Activated B cell treated with CpG ODN at 0.5 μM for 24 hours (primary cell): ENCODE measurements around the gene CDC14A. TPM values are rescaled to one million over a fixed set of nuclear protein-coding genes. Genes with fewer than 3 reads are reported as not detected.

Experiments
- ATAC-seq: fragments of 200-7000 bp; cut with Tn5 transposase; one replicate; pipeline ENCODE4 v1.10.0; 2021; ENCODE audit warnings: low read depth, mild to moderate bottlenecking, moderate library complexity
- CTCF ChIA-PET: fragments of 350-600 bp; sonication (Branson Sonifier 250); formaldehyde crosslinking; loops from one replicate; lab custom pipeline; 2021; ENCODE audit warnings: antibody characterized with exemption; lab: Charles Lee
- POLR2A ChIA-PET: fragments of 350-600 bp; sonication (Branson Sonifier 250); formaldehyde crosslinking; loops from one replicate; lab custom pipeline; 2021; ENCODE audit warnings: antibody characterized with exemption; lab: Charles Lee
- DNase-seq: peaks from one replicate; pipeline ENCODE4 v3.0.0; 2022
- H3K27ac Mint-ChIP-seq: one replicate; pipeline ENCODE4 v1.8.0; 2020; ENCODE audit warnings: mixed read lengths
- H3K27me3 Mint-ChIP-seq: one replicate; pipeline ENCODE4 v1.8.0; 2021; ENCODE audit warnings: mixed read lengths
- H3K36me3 Mint-ChIP-seq: one replicate; pipeline ENCODE4 v1.8.0; 2021; ENCODE audit warnings: low read depth, mixed read lengths
- H3K4me1 Mint-ChIP-seq: one replicate; pipeline ENCODE4 v1.8.0; 2021; ENCODE audit warnings: mixed read lengths
- H3K4me3 Mint-ChIP-seq: one replicate; pipeline ENCODE4 v1.8.0; 2020; ENCODE audit warnings: mild to moderate bottlenecking, mixed read lengths
- H3K9me3 Mint-ChIP-seq: one replicate; pipeline ENCODE4 v1.8.0; 2020; ENCODE audit warnings: mixed read lengths
- CTCF ChIP-seq: fragments of 200-600 bp; IDR thresholded peaks from one replicate; pipeline ENCODE4 v1.8.0; 2022; ENCODE audit warnings: antibody characterized with exemption, mild to moderate bottlenecking
- intact Hi-C: fragments of 100-400 bp; cut with micrococcal nuclease; formaldehyde crosslinking; loops from one replicate; pipeline ENCODE4 v1.15.1; 2024
- total RNA-seq: library from RNA; stranded (reverse); gene quantifications from 2 replicates; pipeline ENCODE4 v1.2.3, GENCODE V29; 2022

Gene CDC14A
- total RNA-seq, 1 donor from 2014 or later: 16.8 TPM

DNA sequence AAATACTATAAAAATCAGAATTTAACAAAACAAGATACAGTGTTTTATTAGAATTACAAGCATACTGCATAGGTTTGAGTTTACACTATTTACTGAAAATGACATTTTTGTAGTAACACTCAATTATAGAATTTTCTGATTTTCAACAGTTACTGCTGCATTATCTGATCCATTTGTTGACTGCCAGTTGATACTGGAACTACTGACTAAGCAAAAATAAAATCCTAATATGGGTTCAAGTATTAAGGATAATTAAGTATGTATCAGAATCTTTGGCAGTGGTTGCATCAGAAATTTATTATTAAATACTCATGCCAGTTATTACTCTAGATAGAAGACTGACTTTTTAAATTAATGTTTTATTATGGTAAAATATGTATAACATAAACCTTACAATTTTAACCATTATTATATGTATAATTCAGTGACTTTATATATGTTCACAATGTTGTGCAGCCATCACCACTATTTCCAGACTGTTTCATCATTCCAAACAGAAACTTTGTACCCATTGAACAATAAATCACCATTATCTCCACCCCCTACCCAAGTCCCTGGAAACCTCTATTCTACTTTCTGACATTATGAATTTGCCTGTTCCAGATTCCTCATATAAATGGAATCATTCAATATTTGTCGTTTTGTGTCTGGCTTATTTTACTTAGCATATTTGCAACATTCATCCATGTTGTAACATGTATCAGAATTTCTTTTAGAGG lies 127.5 kb downstream of the CDC14A start:
- DNase-seq: no peak
- Mint-ChIP-seq H3K36me3 (peaks cover 58% of the 10 kb centered on the region), H3K4me1 (no peaks in the 10 kb centered on the region), H3K27me3 (no peaks in the 10 kb centered on the region), H3K27ac (no peak overlapping the region), H3K9me3 (no peaks in the 10 kb centered on the region), H3K4me3 (no peak overlapping the region)
- ATAC-seq: no peak
- no peak for TF ChIP-seq CTCF
- CTCF ChIA-PET: no interaction called here
- POLR2A ChIA-PET: no interaction called here
- intact Hi-C loops: no loop called here

DNA sequence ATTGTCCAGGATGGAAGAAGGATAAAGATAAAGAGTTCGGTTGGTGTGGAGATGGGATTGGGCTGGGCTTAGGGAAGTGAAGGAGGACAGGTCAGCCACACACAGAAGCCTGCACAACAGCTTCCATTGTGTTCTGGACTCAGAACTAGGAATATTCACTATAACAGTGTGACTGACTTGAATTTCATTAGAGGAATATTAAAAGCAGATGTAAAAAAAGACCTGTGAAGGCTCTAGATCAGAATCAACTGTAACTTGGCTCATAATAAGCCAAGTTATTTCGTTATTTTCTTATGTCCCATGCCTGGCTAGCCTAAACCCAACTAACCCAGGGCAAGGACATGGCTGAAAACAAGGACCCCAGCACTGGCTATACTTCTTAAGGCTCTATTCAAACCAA lies 129.0 kb downstream of the CDC14A start:
- H3K36me3 Mint-ChIP-seq: peaks cover 57% of the 10 kb centered on the region

GRCh38 chr1:100482167-100482566 lies 129.9 kb downstream of the CDC14A start:
- H3K9me3 Mint-ChIP-seq: no peaks in the 10 kb centered on the region
- peaks cover 58% of the 10 kb centered on the region for H3K36me3 Mint-ChIP-seq
- no peaks in the 10 kb centered on the region for H3K4me1 Mint-ChIP-seq
- H3K27me3 Mint-ChIP-seq: no peaks in the 10 kb centered on the region
- POLR2A ChIA-PET: no interaction called here
- intact Hi-C loops: no loop called here
- no peak overlapping the region for H3K4me3 Mint-ChIP-seq
- CTCF ChIA-PET: no interaction called here
- no peak for TF ChIP-seq CTCF
- ATAC-seq (no peak), DNase-seq (no peak)
- no peak overlapping the region for H3K27ac Mint-ChIP-seq

More for the DNA sequence above, 129.0 kb downstream of the CDC14A start:
- DNase-seq: no peak
- H3K4me1 Mint-ChIP-seq: no peaks in the 10 kb centered on the region
- POLR2A ChIA-PET: no interaction called here
- intact Hi-C loops: no loop called here
- ATAC-seq: no peak
- H3K27ac Mint-ChIP-seq: no peak overlapping the region
- CTCF ChIA-PET: no interaction called here
- H3K4me3 Mint-ChIP-seq: no peak overlapping the region
- no peaks in the 10 kb centered on the region for H3K9me3 Mint-ChIP-seq
- H3K27me3 Mint-ChIP-seq: no peaks in the 10 kb centered on the region
- no peak for TF ChIP-seq CTCF

GRCh38 chr1:100482748-100483147 lies 130.4 kb downstream of the CDC14A start:
- CTCF ChIA-PET: no interaction called here
- intact Hi-C loops: no loop called here

DNA sequence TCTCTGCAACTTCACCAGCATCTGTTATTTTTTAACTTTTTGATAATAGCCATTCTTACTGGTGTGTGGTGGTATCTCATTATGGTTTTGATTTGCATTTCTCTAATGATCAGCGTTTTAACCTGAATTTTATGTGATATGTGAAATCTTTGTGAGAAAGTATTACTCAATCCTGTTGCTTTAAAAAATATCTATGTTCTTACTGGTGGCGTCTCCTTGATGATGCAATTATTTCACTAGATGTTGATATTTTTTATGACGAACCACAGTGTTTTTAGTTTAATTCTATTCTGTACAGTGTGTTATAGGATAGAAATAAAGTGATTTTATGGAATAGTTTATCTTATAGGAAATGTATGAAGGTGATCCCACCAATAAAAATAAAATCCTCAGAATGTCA lies 130.9 kb downstream of the CDC14A start:
- ChIA-PET CTCF (no interaction called here), POLR2A (no interaction called here)
- DNase-seq: no peak
- no peak overlapping the region for H3K4me3 Mint-ChIP-seq
- no peak overlapping the region for H3K27ac Mint-ChIP-seq
- ATAC-seq: no peak
- no peaks in the 10 kb centered on the region for H3K27me3 Mint-ChIP-seq
- peaks cover 57% of the 10 kb centered on the region for H3K36me3 Mint-ChIP-seq
- TF ChIP-seq CTCF: no peak
- intact Hi-C loops: no loop called here
- H3K9me3 Mint-ChIP-seq: no peaks in the 10 kb centered on the region
- H3K4me1 Mint-ChIP-seq: no peaks in the 10 kb centered on the region

More at GRCh38 chr1:100482748-100483147, 130.4 kb downstream of the CDC14A start:
- no peaks in the 10 kb centered on the region for H3K4me1 Mint-ChIP-seq
- POLR2A ChIA-PET: no interaction called here
- H3K9me3 Mint-ChIP-seq: no peaks in the 10 kb centered on the region
- H3K27ac Mint-ChIP-seq: no peak overlapping the region
- TF ChIP-seq CTCF: no peak
- no peak overlapping the region for H3K4me3 Mint-ChIP-seq
- H3K36me3 Mint-ChIP-seq: peaks cover 57% of the 10 kb centered on the region
- H3K27me3 Mint-ChIP-seq: no peaks in the 10 kb centered on the region
- DNase-seq (no peak), ATAC-seq (no peak)
